HepG2 (cell line): ENCODE measurements around the gene LZTS2. TPM values are rescaled to one million over a fixed set of nuclear protein-coding genes. Genes with fewer than 3 reads are reported as not detected.

Experiments used
- ASH2L ChIP-seq: fragments of 300-600, 200-600 bp; sonication (generic); IDR thresholded peaks from 2 replicates; pipeline ENCODE4 v1.7.0; 2017; ENCODE audit warnings: low read depth, mild to moderate bottlenecking, moderate library complexity, mixed read lengths, low read length; ENCODE audit not compliant: insufficient read length
- ATF3 ChIP-seq: sonication (generic); formaldehyde crosslinking; IDR thresholded peaks from 2 replicates; pipeline ENCODE4 v1.4.0; 2020; ENCODE audit warnings: missing genetic modification reagents
- ATRX ChIP-seq: sonication (generic); formaldehyde crosslinking; IDR thresholded peaks from 2 replicates; pipeline ENCODE4 v1.4.0; 2020; ENCODE audit warnings: missing genetic modification reagents, borderline replicate concordance
- BCL6 ChIP-seq: IDR thresholded peaks from 2 replicates; pipeline ENCODE4 v1.6.1; 2016; ENCODE audit warnings: missing genetic modification reagents, missing compliant biosample characterization
- CC2D1A ChIP-seq: sonication (generic); formaldehyde crosslinking; IDR thresholded peaks from 2 replicates; pipeline ENCODE4 v1.8.1; 2023; ENCODE audit warnings: mild to moderate bottlenecking, missing genetic modification reagents
- CEBPG ChIP-seq: IDR thresholded peaks from 2 replicates; pipeline ENCODE4 v1.6.1; 2016
- EED ChIP-seq: sonication (generic); formaldehyde crosslinking; IDR thresholded peaks from 2 replicates; pipeline ENCODE4 v1.5.0; 2020; ENCODE audit warnings: mild to moderate bottlenecking, missing genetic modification reagents
- GMEB1 ChIP-seq: sonication (generic); formaldehyde crosslinking; IDR thresholded peaks from 2 replicates; pipeline ENCODE4 v1.5.1; 2020; ENCODE audit warnings: missing genetic modification reagents, mild to moderate bottlenecking, borderline replicate concordance
- NAIF1 ChIP-seq: sonication (generic); formaldehyde crosslinking; IDR thresholded peaks from 2 replicates; pipeline ENCODE4 v1.5.0; 2020; ENCODE audit warnings: mild to moderate bottlenecking, missing genetic modification reagents, borderline replicate concordance
- NFATC3 ChIP-seq: sonication (generic); formaldehyde crosslinking; IDR thresholded peaks from 2 replicates; pipeline ENCODE4 v1.5.1; 2020; ENCODE audit warnings: mild to moderate bottlenecking, missing genetic modification reagents
- NFIC ChIP-seq: IDR thresholded peaks from 2 replicates; pipeline ENCODE4 v1.6.1; 2012; ENCODE audit warnings: mild to moderate bottlenecking, low read length, inconsistent platforms
- PCBP1 ChIP-seq: fragments of 200-400 bp; formaldehyde crosslinking; IDR thresholded peaks from 2 replicates; pipeline ENCODE4 v1.6.1; 2017; ENCODE audit warnings: mild to moderate bottlenecking, low read depth, low read length, borderline replicate concordance
- SIN3B ChIP-seq: fragments of 150-350 bp; IDR thresholded peaks from 2 replicates; pipeline ENCODE4 v1.6.1; 2014; ENCODE audit warnings: low read length
- SP1 ChIP-seq, 2 experiments: fragments of 450-650 bp in 1 of 2; sonication (generic) in 1 of 2; formaldehyde crosslinking in 1 of 2; IDR thresholded peaks; 2 replicates each; pipeline versions ENCODE4 v1.4.0 to v1.6.1; 2016 to 2020; ENCODE audit warnings: missing genetic modification reagents in 1 of 2
- USF2 ChIP-seq, 2 experiments: sonication (generic) in 1 of 2; formaldehyde crosslinking in 1 of 2; IDR thresholded peaks; 2 replicates each; pipeline versions ENCODE4 v1.5.1 to v1.6.1; 2011 to 2020; ENCODE audit warnings: borderline replicate concordance in 1 of 2, low read depth in 1 of 2, low read length in 1 of 2, mild to moderate bottlenecking in 1 of 2, missing genetic modification reagents in 1 of 2, moderate library complexity in 1 of 2
- XRCC5 ChIP-seq: fragments of 200-400 bp; formaldehyde crosslinking; optimal IDR thresholded peaks from 2 replicates; pipeline ENCODE3; 2017; ENCODE audit warnings: mild to moderate bottlenecking, low read length
- YEATS4 ChIP-seq: sonication (generic); formaldehyde crosslinking; IDR thresholded peaks from 2 replicates; pipeline ENCODE4 v1.4.0; 2020; ENCODE audit warnings: missing genetic modification reagents, borderline replicate concordance
- ZBTB43 ChIP-seq: sonication (generic); formaldehyde crosslinking; conservative IDR thresholded peaks from 2 replicates; pipeline ENCODE4 v1.4.0; 2020; ENCODE audit warnings: missing genetic modification reagents
- ZMAT5 ChIP-seq: sonication (generic); formaldehyde crosslinking; IDR thresholded peaks from 2 replicates; pipeline ENCODE4 v1.5.0; 2020; ENCODE audit warnings: mild to moderate bottlenecking, low read depth, missing genetic modification reagents, borderline replicate concordance
- ZNF124 ChIP-seq: sonication (generic); formaldehyde crosslinking; IDR thresholded peaks from 2 replicates; pipeline ENCODE4 v1.4.0; 2020; ENCODE audit warnings: missing genetic modification reagents
- ZNF3 ChIP-seq: IDR thresholded peaks from 2 replicates; pipeline ENCODE4 v1.7.0; 2017; ENCODE audit warnings: inconsistent platforms
- ZNF33A ChIP-seq: sonication (generic); formaldehyde crosslinking; IDR thresholded peaks from 2 replicates; pipeline ENCODE4 v1.5.1; 2020; ENCODE audit warnings: missing genetic modification reagents, mild to moderate bottlenecking, moderate library complexity, borderline replicate concordance
- ZNF674 ChIP-seq: sonication (generic); formaldehyde crosslinking; IDR thresholded peaks from 2 replicates; pipeline ENCODE4 v1.5.0; 2020; ENCODE audit warnings: low read depth, mild to moderate bottlenecking, missing genetic modification reagents
- ZNF761 ChIP-seq: sonication (generic); formaldehyde crosslinking; conservative IDR thresholded peaks from 2 replicates; pipeline ENCODE4 v1.4.0; 2020; ENCODE audit warnings: mild to moderate bottlenecking, missing genetic modification reagents
- polyA plus RNA-seq, 8 experiments: library from polyadenylated mRNA; depleted of rRNA in 3 of 8; stranded (reverse) in 7 of 8; unstranded in 1 of 8; fragments of >200 nt; fragmentation: Illumina TruSeq in 4 of 8; extraction: Trizol in 4 of 8; gene quantifications; 2 replicates each; pipeline versions ENCODE4 v1.2.1 to v1.2.3, GENCODE V29; 2011 to 2016; ENCODE audit warnings: low read depth in 4 of 8, missing spikeins in 1 of 8, mixed read lengths in 1 of 8; ENCODE audit not compliant: insufficient read depth in 1 of 8
- total RNA-seq, 5 experiments: library from RNA; depleted of rRNA; stranded (reverse); fragments of >200 nt; fragmentation: Illumina TruSeq; extraction: Trizol; gene quantifications; 2 replicates each; pipeline ENCODE4 v1.2.3, GENCODE V29; 2016; ENCODE audit warnings: low read depth in 1 of 5

The LZTS2 gene
- total and polyA plus RNA-seq, 2 of the 13 experiments (the other 11 are each of a cell fraction or from before 2014, with no cell fraction given): 43.6 to 65.6 TPM

GRCh38 chr10:100998991-100999741 lies 442 bp upstream of the LZTS2 start (continued):
- TF ChIP-seq ZBTB43 (CRISPR knock-in tag) (peak; percentile 77), EED (CRISPR knock-in tag) (no peak), NFIC (no peak), CEBPG (CRISPR knock-in tag) (no peak), YEATS4 (peak; percentile 68), NFATC3 (no peak), ZNF33A (CRISPR knock-in tag) (no peak), ZNF124 (CRISPR knock-in tag) (0 out of 2 replicates have a peak, but pooled peaks have one; percentile 33), ZNF3 (CRISPR knock-in tag) (no peak), NAIF1 (no peak), ZNF761 (CRISPR knock-in tag) (0 out of 2 replicates have a peak, but pooled peaks have one; percentile 55), BCL6 (CRISPR knock-in tag) (no peak; the same call in 1 of the 2 replicates), CC2D1A (CRISPR knock-in tag) (peak; percentile 49; the same call in 1 of the 2 replicates), XRCC5 (peak; percentile 91), PCBP1 (no peak), ATF3 (CRISPR knock-in tag) (no peak; the same call in 1 of the 2 replicates), ATRX (CRISPR knock-in tag) (no peak), GMEB1 (CRISPR knock-in tag) (peak; percentile 57), USF2 (IDR thresholded peaks at IDR 0.05; ENCODE audit: low read depth, low read length) (no peak), USF2 (CRISPR knock-in tag; IDR thresholded peaks at IDR 0.05; ENCODE audit: borderline replicate concordance) (no peak), ZNF674 (CRISPR knock-in tag) (no peak), SP1 (IDR thresholded peaks at IDR 0.05) (no peak), SP1 (CRISPR knock-in tag; IDR thresholded peaks at IDR 0.05) (peak; percentile 44; the same call in 1 of the 2 replicates), ZMAT5 (CRISPR knock-in tag) (no peak), ASH2L (no peak), SIN3B (no peak)
